Cardiac muscle cell (in vitro differentiated cells and primary cell): ENCODE measurements around the gene PBX1. TPM values are rescaled to one million over a fixed set of nuclear protein-coding genes. Genes with fewer than 3 reads are reported as not detected.

ENCODE experiments used
- DNase-seq, 2 donors: peaks; one replicate each; pipeline versions ENCODE4 v3.0.0 to v3.0.0-alpha.2; 2010 to 2017; ENCODE audit warnings: low read depth in 1 of 2, low spot score in 1 of 2
- H3K27ac ChIP-seq: fragments of 200-600 bp; sonication (generic); 2 replicates; pipeline ENCODE4 v1.5.1; 2016
- H3K27me3 ChIP-seq: fragments of 200-600 bp; sonication (generic); 2 replicates; pipeline ENCODE4 v1.6.0; 2016; ENCODE audit warnings: control low read depth
- H3K36me3 ChIP-seq: fragments of 200-600 bp; sonication (generic); 2 replicates; pipeline ENCODE4 v1.5.1; 2016; ENCODE audit warnings: control low read depth
- H3K4me1 ChIP-seq: fragments of 200-600 bp; sonication (generic); 2 replicates; pipeline ENCODE4 v1.8.1; 2017; ENCODE audit warnings: low read depth, mild to moderate bottlenecking, mixed run types
- H3K4me3 ChIP-seq: fragments of 200-600 bp; sonication (generic); 2 replicates; pipeline ENCODE4 v1.5.1; 2016; ENCODE audit warnings: mild to moderate bottlenecking
- H3K9me3 ChIP-seq: fragments of 200-600 bp; sonication (generic); 2 replicates; pipeline ENCODE4 v1.5.1; 2017; ENCODE audit warnings: low read depth, mild to moderate bottlenecking, control low read depth
- polyA plus RNA-seq: library from polyadenylated mRNA; unstranded; fragments of >200 nt; fragmentation: Nextera tagmentation; extraction: Ambion mirVana; gene quantifications from 2 replicates; pipeline ENCODE4 v1.2.1, GENCODE V29; 2016
- total RNA-seq: library from RNA; depleted of rRNA; stranded (reverse); fragments of >200 nt; gene quantifications from 2 replicates; pipeline ENCODE4 v1.2.3, GENCODE V29; 2016
- TF ChIP-seq, protein P1 (sequence below): IDR thresholded peaks from 2 replicates; pipeline ENCODE4 v1.5.1; 2012; ENCODE audit warnings: low read depth, mild to moderate bottlenecking, low read length

Gene PBX1
- total and polyA plus RNA-seq, 2 experiments from 2014 or later, result 43.5 to 182 TPM

DNA sequence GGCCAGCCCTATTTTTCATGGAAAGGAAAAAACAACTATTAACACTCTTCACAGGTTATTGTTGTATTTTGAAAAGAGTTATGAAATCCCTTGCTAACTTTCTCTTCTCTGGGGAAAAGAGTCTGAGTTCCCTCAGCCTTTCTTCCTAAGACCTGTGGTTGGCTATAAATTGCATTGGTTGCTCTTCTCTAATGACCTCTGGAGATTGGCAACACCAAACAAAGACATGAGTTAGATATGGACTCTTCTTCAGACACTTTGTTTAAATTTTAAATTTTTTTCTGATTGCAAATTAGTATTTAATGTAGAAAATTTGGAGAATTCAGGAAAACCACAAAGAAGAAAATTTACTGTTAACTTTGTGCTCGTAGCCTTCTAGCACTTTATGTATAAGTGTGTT is 275.7 kb downstream of the PBX1 start:
- H3K4me3 ChIP-seq, result no peak overlapping the region
- H3K9me3 ChIP-seq, result no peaks in the 10 kb centered on the region
- DNase-seq, result no peak
- H3K27me3 ChIP-seq, result no peaks in the 10 kb centered on the region
- TF ChIP-seq, protein P1, sequence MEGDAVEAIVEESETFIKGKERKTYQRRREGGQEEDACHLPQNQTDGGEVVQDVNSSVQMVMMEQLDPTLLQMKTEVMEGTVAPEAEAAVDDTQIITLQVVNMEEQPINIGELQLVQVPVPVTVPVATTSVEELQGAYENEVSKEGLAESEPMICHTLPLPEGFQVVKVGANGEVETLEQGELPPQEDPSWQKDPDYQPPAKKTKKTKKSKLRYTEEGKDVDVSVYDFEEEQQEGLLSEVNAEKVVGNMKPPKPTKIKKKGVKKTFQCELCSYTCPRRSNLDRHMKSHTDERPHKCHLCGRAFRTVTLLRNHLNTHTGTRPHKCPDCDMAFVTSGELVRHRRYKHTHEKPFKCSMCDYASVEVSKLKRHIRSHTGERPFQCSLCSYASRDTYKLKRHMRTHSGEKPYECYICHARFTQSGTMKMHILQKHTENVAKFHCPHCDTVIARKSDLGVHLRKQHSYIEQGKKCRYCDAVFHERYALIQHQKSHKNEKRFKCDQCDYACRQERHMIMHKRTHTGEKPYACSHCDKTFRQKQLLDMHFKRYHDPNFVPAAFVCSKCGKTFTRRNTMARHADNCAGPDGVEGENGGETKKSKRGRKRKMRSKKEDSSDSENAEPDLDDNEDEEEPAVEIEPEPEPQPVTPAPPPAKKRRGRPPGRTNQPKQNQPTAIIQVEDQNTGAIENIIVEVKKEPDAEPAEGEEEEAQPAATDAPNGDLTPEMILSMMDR, result no peak
- no peaks in the 10 kb centered on the region for H3K36me3 ChIP-seq
- H3K4me1 ChIP-seq, result peaks cover 24% of the 10 kb centered on the region
- peak overlapping the region; percentile 46 for H3K27ac ChIP-seq

DNA sequence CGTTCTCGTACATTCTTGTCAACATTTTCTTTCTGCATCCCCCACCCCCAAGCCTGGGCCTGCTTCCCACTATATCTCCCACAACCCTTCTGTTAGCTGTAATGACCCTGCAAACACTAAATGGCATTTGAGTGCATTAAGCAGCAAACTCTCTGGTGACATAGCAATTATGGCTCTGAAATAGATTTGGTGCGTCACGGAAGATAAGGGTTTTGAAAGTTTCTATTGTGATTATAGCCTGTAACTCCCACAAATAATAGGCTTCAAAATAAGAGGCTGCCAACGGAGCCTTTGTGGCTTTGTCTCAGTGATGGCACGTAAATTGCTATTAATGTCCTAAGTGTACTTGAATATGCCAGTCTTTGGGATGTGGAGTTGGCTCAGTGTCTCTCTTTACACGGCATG is 277.6 kb downstream of the PBX1 start:
- H3K27ac ChIP-seq, result peak overlapping the region; percentile 46
- no peaks in the 10 kb centered on the region for H3K27me3 ChIP-seq
- H3K9me3 ChIP-seq, result no peaks in the 10 kb centered on the region
- TF ChIP-seq, protein P1, result no peak
- H3K36me3 ChIP-seq, result no peaks in the 10 kb centered on the region
- no peak overlapping the region for H3K4me3 ChIP-seq
- peak in 1 of 2 donors; percentile 81 for DNase-seq
- H3K4me1 ChIP-seq, result peaks cover 41% of the 10 kb centered on the region

DNA sequence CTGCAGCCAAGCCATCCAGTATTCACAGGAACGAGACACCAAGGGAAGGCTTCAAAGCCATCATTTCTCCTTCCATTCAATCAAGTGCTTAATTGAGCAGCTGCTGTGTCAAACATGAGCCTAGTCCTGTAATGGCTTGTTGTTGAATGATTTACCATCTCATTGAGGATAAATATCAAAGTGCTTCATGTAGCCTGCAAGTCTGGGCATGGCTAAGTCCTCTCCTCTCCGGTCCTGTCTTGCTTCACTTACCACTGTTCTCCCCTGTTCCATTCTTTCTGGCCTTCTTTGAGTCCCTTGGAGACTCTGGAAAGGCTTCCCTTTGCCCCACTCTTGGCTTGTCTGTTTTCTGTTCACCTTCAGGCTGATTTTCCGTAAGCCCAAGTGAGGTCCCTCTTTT is 279.8 kb downstream of the PBX1 start:
- H3K27ac ChIP-seq, result no peak overlapping the region
- no peaks in the 10 kb centered on the region for H3K36me3 ChIP-seq
- no peaks in the 10 kb centered on the region for H3K9me3 ChIP-seq
- H3K27me3 ChIP-seq, result no peaks in the 10 kb centered on the region
- no peak for DNase-seq
- TF ChIP-seq, protein P1, result no peak
- H3K4me3 ChIP-seq, result no peak overlapping the region
- H3K4me1 ChIP-seq, result peaks cover 49% of the 10 kb centered on the region

DNA sequence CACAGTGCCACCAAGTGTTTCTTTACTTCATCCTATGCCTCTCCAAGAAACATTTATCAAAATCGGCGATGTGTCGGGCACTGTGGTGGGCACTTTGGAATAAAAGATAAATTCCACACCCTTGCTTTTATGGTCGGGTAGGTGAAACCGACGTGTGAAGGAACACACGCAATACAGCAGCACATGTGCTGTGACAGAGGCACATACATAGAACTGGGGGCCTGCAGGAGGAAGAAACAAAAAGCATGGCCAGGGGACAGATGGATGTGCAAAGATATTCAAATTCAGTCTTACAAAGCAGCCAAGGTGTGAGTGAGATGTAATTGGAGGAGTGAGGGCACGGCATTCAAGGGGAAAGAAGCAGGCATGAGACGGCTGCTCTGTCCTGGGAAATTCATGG is 282.0 kb downstream of the PBX1 start:
- TF ChIP-seq, protein P1, result no peak
- Histone ChIP-seq H3K36me3 (peaks cover 8% of the 10 kb centered on the region), H3K27ac (no peak overlapping the region), H3K4me3 (no peak overlapping the region), H3K4me1 (peaks cover 44% of the 10 kb centered on the region), H3K27me3 (no peaks in the 10 kb centered on the region), H3K9me3 (no peaks in the 10 kb centered on the region)
- no peak for DNase-seq

DNA sequence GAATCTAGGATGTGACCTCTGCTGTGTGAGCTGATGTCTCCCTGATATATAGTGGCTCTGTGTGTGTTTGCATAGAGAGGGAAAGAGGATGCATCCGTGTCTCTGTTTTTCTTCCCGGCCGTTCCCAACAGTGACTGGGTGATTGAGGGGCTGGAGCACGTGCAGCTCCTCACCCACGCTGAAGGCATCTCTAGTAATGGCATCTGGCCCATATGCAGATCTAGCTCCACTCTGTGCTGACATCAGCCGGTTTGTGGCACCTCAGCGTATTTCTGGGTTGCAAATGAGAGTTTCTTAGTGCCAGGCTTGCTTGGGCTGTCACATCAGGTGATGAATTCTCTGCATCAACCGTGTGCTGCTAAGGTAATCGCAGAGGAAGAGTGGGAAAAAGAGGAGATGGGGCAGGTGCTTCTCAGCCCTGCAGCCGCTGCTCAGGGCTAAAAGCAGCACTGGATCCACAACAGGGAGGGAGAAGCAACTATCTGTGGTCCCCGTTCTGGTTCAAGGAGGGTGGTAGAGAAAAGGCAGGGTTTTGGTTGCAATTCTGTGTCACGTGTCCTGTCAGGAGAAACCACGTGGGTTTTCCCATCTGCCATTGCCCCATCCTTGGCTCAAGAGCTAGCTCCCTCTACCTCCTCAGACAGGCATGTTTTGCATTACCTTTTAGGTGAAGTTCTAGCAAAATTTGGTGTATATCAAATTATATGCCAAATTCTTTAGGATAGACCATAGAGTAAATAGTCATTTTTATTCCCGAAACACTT is 282.9 kb downstream of the PBX1 start:
- H3K4me3 ChIP-seq, result no peak overlapping the region
- peaks cover 34% of the 10 kb centered on the region for H3K4me1 ChIP-seq
- DNase-seq, result no peak
- no peak overlapping the region for H3K27ac ChIP-seq
- peaks cover 17% of the 10 kb centered on the region for H3K36me3 ChIP-seq
- TF ChIP-seq, protein P1, result no peak
- H3K9me3 ChIP-seq, result no peaks in the 10 kb centered on the region
- no peaks in the 10 kb centered on the region for H3K27me3 ChIP-seq
